MM.1S (cell line): ENCODE measurements around the gene NLRC3.

Experiments
- DNase-seq: peaks from one replicate; pipeline ENCODE4 v3.0.0-alpha.2; 2015
- H2AFZ ChIP-seq: fragments of 300-600 bp; sonication (generic); 2 replicates; pipeline ENCODE4 v1.6.0; 2016; ENCODE audit warnings: antibody characterized with exemption, low read length
- H3F3A ChIP-seq: fragments of 300-600 bp; sonication (generic); 2 replicates; pipeline ENCODE4 v1.6.1; 2016; ENCODE audit warnings: mild to moderate bottlenecking, antibody characterized with exemption, low read length, moderate library complexity, mixed read lengths; ENCODE audit not compliant: insufficient read depth
- H3K27ac ChIP-seq: fragments of 300-600 bp; sonication (generic); 2 replicates; pipeline ENCODE4 v1.5.1; 2016; ENCODE audit warnings: mild to moderate bottlenecking, low read length
- H3K27me3 ChIP-seq: fragments of 300-600 bp; sonication (generic); replicated peaks from 2 replicates; pipeline ENCODE4 v1.6.0; 2016; ENCODE audit warnings: low read length; ENCODE audit not compliant: insufficient read depth
- H3K36me3 ChIP-seq: fragments of 300-600 bp; sonication (generic); replicated peaks from 2 replicates; pipeline ENCODE4 v1.6.1; 2016; ENCODE audit warnings: mild to moderate bottlenecking, low read length, mixed read lengths; ENCODE audit not compliant: insufficient read depth
- H3K4me1 ChIP-seq: fragments of 300-600 bp; sonication (generic); 2 replicates; pipeline ENCODE4 v1.6.1; 2016; ENCODE audit warnings: low read length, mixed read lengths
- H3K4me2 ChIP-seq: fragments of 300-600 bp; sonication (generic); 2 replicates; pipeline ENCODE4 v1.6.0; 2016; ENCODE audit warnings: low read depth, low read length
- H3K4me3 ChIP-seq: fragments of 300-600 bp; sonication (generic); 2 replicates; pipeline ENCODE4 v1.5.1; 2016; ENCODE audit warnings: low read length, mixed read lengths
- H3K79me2 ChIP-seq: fragments of 300-600 bp; sonication (generic); 2 replicates; pipeline ENCODE4 v1.6.1; 2016; ENCODE audit warnings: mixed run types, low read length, mixed read lengths
- H3K9ac ChIP-seq: fragments of 300-600 bp; sonication (generic); 2 replicates; pipeline ENCODE4 v1.6.1; 2016; ENCODE audit warnings: low read length, mixed read lengths
- H3K9me2 ChIP-seq: fragments of 300-600 bp; sonication (generic); replicated peaks from 2 replicates; pipeline ENCODE4 v1.6.1; 2016; ENCODE audit warnings: mild to moderate bottlenecking, low read length, mixed read lengths; ENCODE audit not compliant: insufficient read depth
- H3K9me3 ChIP-seq: fragments of 300-600 bp; sonication (generic); replicated peaks from 2 replicates; pipeline ENCODE4 v1.6.1; 2016; ENCODE audit warnings: mild to moderate bottlenecking, low read length, mixed read lengths; ENCODE audit not compliant: insufficient read depth
- H4K20me1 ChIP-seq: fragments of 300-600 bp; sonication (generic); 2 replicates; pipeline ENCODE4 v1.6.1; 2016; ENCODE audit warnings: mild to moderate bottlenecking, low read length, moderate library complexity, mixed read lengths; ENCODE audit not compliant: insufficient read depth
- CTCF ChIP-seq: fragments of 300-600 bp; sonication (generic); IDR thresholded peaks from 2 replicates; pipeline ENCODE4 v1.5.1; 2016; ENCODE audit warnings: antibody characterized with exemption, low read length, mixed read lengths
- EZH2 ChIP-seq: fragments of 300-600 bp; sonication (generic); optimal IDR thresholded peaks from 2 replicates; pipeline ENCODE3; 2017; ENCODE audit warnings: low read depth, mild to moderate bottlenecking, antibody characterized with exemption, low read length, mixed read lengths
- EZH2phosphoT487 ChIP-seq: fragments of 300-600 bp; sonication (generic); IDR thresholded peaks from 2 replicates; pipeline ENCODE4 v1.6.1; 2018; ENCODE audit warnings: antibody characterized with exemption, low read length

The NLRC3 gene

GRCh38 chr16:3573146-3573815 lies 3.9 kb downstream of the NLRC3 start:
- no peaks in the 10 kb centered on the region for H3K36me3 ChIP-seq
- DNase-seq, result no peak
- no peaks in the 10 kb centered on the region for H3F3A ChIP-seq
- H3K27ac ChIP-seq, result no peak overlapping the region
- H3K79me2 ChIP-seq, result no peaks in the 10 kb centered on the region
- peaks cover 3% of the 10 kb centered on the region for H3K4me1 ChIP-seq
- H4K20me1 ChIP-seq, result no peaks in the 10 kb centered on the region
- H3K9me2 ChIP-seq, result no peaks in the 10 kb centered on the region
- no peak overlapping the region for H3K4me2 ChIP-seq
- H2AFZ ChIP-seq, result no peak overlapping the region
- no peak overlapping the region for H3K9ac ChIP-seq
- H3K4me3 ChIP-seq, result no peak overlapping the region
- H3K9me3 ChIP-seq, result no peaks in the 10 kb centered on the region
- no peak for TF ChIP-seq CTCF
- TF ChIP-seq EZH2phosphoT487, result no peak
- no peak for TF ChIP-seq EZH2
- H3K27me3 ChIP-seq, result no peaks in the 10 kb centered on the region

- no peak overlapping the region for H3K4me2 ChIP-seq
- no peaks in the 10 kb centered on the region for H3K9me3 ChIP-seq
- DNase-seq, result no peak
- no peak overlapping the region for H3K27ac ChIP-seq
- no peak overlapping the region for H3K4me3 ChIP-seq
- H3K9ac ChIP-seq, result no peak overlapping the region
- H3K4me1 ChIP-seq, result no peaks in the 10 kb centered on the region
- no peak for TF ChIP-seq EZH2
- TF ChIP-seq EZH2phosphoT487, result no peak
- no peak for TF ChIP-seq CTCF
- H3K36me3 ChIP-seq, result no peaks in the 10 kb centered on the region
- no peaks in the 10 kb centered on the region for H4K20me1 ChIP-seq
- H3K79me2 ChIP-seq, result no peaks in the 10 kb centered on the region
- H2AFZ ChIP-seq, result no peak overlapping the region
- no peaks in the 10 kb centered on the region for H3K27me3 ChIP-seq
- no peaks in the 10 kb centered on the region for H3K9me2 ChIP-seq
- H3F3A ChIP-seq, result no peaks in the 10 kb centered on the region
Observed at GRCh38 chr16:3570420-3571062, 6.7 kb downstream of the NLRC3 start.

- no peak for DNase-seq
- no peak for TF ChIP-seq EZH2
- TF ChIP-seq EZH2phosphoT487, result no peak
- TF ChIP-seq CTCF, result no peak
- Histone ChIP-seq H3K9me2 (no peaks in the 10 kb centered on the region), H3K36me3 (no peaks in the 10 kb centered on the region), H3K4me2 (no peak overlapping the region), H3K9me3 (no peaks in the 10 kb centered on the region), H3K27me3 (no peaks in the 10 kb centered on the region), H3K79me2 (no peaks in the 10 kb centered on the region), H4K20me1 (no peaks in the 10 kb centered on the region), H3K4me3 (no peak overlapping the region), H3K4me1 (no peaks in the 10 kb centered on the region), H3K9ac (no peak overlapping the region), H2AFZ (no peak overlapping the region), H3F3A (no peaks in the 10 kb centered on the region), H3K27ac (no peak overlapping the region)
Observed at GRCh38 chr16:3569851-3570250, 7.4 kb downstream of the NLRC3 start.
